Measurements from ENCODE around the gene TEX2.
"Not testable (repeated sequence)": the region's sequence is repeated elsewhere in the genome, so short reads cannot be mapped to it uniquely, and the experiment has no call there.

The TEX2 gene

DNA sequence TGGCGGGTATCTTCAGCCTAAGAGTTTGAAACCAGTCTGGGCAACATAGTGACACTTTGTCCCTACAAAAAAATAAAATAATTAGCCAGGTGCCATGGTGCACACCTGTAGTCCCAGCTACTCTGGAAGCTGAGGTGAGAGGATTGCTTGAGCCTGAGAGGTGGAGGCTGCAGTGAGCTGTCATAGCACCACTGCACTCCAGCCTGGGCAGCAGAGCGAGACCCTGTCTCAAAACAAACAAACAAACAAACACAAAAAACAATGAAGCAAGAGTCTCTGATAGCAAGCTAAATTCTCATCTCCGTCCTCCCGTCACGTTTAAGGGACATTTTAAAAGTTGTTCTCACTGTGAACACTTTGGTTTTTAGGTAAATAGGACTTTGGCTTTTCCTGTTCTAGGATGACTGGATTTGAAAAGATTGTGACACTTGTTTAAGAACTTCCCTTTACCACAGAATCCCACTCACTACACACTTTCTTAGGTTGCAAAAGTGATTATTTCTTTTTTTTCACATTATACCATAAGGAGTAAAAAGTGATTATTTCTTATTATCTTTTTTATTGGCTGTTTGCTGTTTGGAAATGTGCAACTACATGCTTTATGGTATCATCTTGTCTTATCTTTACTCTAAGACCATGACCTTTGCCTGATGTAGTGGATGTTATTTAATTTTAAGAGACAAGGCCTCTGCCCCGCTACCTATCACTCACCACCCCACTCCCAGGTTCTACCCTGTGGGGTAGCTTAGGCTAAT, 128.7 kb downstream of the TEX2 start:
- DNase-seq: no peak

DNA sequence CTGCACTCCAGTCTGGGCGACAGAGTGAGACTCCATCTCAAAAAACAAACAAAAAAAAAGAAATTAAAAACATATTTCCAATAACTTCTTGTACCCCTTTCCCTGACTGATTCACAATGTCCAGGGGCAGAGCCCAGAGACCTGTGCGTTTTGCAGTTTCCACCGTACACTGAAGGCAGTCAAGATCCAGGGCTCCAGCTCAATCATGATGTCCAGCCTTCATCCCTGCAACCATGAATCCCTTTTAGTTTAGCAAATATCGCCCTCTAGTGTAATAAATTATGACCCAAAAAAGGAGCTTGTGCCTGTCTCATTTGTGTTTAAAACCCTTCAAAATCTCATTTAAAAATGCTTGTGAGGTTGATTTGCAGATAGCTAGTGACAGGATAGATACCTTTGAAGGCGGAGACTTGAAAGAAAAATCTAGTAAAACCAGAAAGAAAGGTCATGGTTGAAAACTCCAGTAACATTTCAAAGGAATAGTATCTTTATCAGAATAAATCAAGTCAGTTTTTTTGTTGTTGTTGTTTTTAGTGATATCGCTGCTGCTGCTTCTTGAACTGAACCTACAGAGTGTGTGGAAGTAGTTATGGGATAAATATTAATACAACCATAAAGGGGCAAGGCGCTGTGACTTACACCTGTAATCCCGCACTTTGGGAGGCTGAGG, 129.4 kb downstream of the TEX2 start:
- DNase-seq: no peak

- no peak for DNase-seq
Observed at GRCh38 chr17:64131606-64132270, 131.3 kb downstream of the TEX2 start.

GRCh38 chr17:64130559-64131001, 132.5 kb downstream of the TEX2 start:
- peak in 3 of 4 experiments; percentile 26 to 57 (median 35) for DNase-seq

- DNase-seq: peak; percentile 89 to 93 (median 92)
Observed at GRCh38 chr17:64129765-64130558, 133.1 kb downstream of the TEX2 start, which contains the start of gene ERN1. ERN1 (minus strand) TSS chr17:64130144; CDS start chr17:64130029, 115 bp downstream.

DNA sequence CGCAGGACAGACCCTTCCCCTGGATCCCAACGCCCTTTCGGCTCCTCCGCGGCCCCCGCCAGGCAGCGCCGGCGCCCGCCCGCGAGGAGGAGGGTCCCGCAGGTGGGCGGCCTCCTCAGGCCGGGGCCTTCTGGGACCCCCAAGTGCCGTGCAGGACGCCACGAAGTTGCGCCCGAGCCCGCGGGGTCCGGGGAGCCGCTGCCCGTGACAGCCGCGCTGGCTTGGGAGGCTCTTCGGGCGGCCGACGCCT, 133.6 kb downstream of the TEX2 start:
- DNase-seq: no peak

GRCh38 chr17:64128787-64129514, 134.1 kb downstream of the TEX2 start:
- no peak for DNase-seq

DNA sequence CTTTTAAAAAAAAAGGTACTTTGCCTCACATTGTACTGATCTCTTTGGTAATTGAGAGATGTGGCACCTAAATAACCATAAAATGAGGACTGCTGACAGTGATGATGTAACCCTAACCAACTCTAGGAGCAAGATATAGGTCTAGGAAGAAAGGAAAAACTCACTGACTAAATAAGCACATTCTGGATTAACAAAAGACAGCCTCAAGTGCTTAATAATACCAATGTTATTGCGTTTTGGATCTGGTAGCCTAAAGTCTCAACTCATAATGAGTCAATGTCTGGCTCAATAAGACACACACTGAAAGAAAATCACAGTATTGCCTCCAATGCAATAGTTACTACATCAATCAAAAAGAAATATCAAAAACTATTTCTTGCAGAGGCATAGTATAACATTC, 136.1 kb downstream of the TEX2 start:
- no peak for DNase-seq

DNA sequence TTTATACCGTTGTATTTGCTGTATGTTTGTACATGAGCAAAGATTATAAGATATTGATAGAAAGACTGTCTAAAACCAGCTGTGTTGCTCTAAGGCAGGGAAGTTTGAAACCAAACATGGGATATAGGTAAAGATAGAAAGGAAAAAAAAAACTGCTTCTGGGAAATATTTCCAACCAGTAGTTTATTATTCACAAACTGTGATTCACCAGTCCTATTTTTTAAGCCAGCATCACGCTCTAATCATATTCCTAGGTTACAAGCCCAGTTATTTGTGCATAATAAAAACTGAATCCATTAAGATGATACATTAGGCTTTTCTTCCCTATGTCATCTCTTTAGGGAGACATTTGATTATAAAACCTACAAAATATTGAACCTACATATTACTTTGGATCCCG, 137.1 kb downstream of the TEX2 start:
- DNase-seq: no peak

DNA sequence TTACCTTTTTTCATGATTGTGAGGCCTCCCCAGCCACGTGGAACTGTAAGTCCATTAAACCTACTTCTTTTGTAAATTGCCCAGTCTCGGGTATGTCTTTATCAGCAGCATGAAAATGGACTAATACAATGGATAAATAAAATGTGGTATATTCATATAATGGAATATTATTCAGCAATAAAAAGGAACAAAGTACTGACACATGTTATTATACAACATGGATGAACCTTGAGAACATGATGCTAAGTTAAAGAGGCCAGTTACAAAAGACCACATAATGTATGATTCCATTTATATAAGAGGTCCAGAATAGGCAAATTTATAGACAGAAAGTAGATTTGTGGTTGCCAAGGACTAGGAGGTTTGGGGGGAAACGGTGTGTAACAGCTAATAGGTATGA, 138.5 kb downstream of the TEX2 start:
- DNase-seq: no peak

DNA sequence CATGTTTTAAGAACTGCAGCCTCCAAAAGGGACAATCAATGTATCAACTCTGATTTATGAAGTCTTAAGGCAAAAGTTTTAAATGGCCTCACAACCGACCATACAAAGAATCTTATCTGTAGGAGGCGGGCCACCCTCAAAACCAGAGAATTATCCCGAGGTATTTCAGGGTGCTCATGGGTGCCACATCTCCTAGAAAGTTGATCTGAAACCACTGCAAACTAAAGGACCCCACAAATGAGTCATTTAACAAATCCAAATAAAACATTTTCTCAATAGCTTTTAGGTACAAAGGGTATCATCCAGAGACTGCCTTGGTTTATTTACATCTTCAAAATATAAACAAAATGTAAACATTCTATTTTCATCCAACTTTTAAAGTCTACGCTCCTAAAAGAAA, 139.9 kb downstream of the TEX2 start:
- DNase-seq: no peak

- not testable (repeated sequence) for DNase-seq
Observed at GRCh38 chr17:64120972-64121786, 141.9 kb downstream of the TEX2 start.

- DNase-seq: no peak
Observed at GRCh38 chr17:64120159-64120810, 142.8 kb downstream of the TEX2 start.

- DNase-seq: no peak
Observed at GRCh38 chr17:64117981-64118979, 144.8 kb downstream of the TEX2 start.

- no peak for DNase-seq
Observed at GRCh38 chr17:64115822-64116534, 147.1 kb downstream of the TEX2 start.

GRCh38 chr17:64115043-64115698, 147.9 kb downstream of the TEX2 start:
- DNase-seq: no peak

- no peak for DNase-seq
Observed at GRCh38 chr17:64113006-64113405, 150.1 kb downstream of the TEX2 start.

DNA sequence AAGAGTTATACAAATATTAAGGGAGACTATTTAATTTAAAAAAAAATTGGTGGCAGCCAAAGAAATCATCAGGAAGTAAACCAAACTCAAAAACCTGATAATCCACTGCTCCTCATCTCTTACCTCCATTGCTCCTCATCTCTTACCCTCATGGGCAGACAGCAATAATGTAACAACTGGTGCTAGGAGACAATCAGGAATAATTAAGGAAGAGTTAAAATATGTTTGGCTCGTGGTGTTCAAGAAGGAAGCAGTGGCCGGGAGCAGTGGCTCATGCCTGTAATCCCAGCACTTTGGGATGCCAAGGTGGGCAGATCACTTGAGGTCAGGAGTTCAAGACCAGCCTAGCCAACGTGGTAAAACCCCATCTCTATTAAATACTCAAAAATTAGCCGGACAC, 151.2 kb downstream of the TEX2 start:
- DNase-seq: no peak

Measured in activated CD4-positive, CD25-positive, alpha-beta regulatory T cell (primary cell).